H7 (cell line): ENCODE results near the gene IPO4. TPM values are rescaled to one million over a fixed set of nuclear protein-coding genes. Genes with fewer than 3 reads are reported as not detected.
"Not testable (repeated sequence)": the region's sequence is repeated elsewhere in the genome, so short reads cannot be mapped to it uniquely, and the experiment has no call there.

Experiments used
- DNase-seq: peaks from one replicate; pipeline ENCODE4 v3.0.0; 2012
- H3K27me3 ChIP-seq: 2 replicates; pipeline ENCODE4 v1.6.0; 2011; ENCODE audit warnings: mild to moderate bottlenecking, low read length; ENCODE audit not compliant: control insufficient read depth, insufficient read depth
- H3K36me3 ChIP-seq: replicated peaks from 2 replicates; pipeline ENCODE4 v1.5.1; 2011; ENCODE audit warnings: low read length; ENCODE audit not compliant: control insufficient read depth, insufficient read depth
- H3K4me3 ChIP-seq: 2 replicates; pipeline ENCODE4 v1.5.1; 2011; ENCODE audit warnings: low read depth, mild to moderate bottlenecking, control low read depth, low read length, moderate library complexity; ENCODE audit not compliant: insufficient read depth
- total RNA-seq: library from RNA; depleted of rRNA; stranded (reverse); fragments of >200 nt; shearing (Covaris generic); gene quantifications from 2 replicates; pipeline ENCODE4 v1.2.3, GENCODE V29; 2014

The IPO4 gene
- total RNA-seq, 1 experiment from 2014 or later = 149 TPM

- Histone ChIP-seq H3K36me3 (peaks cover 23% of the 10 kb centered on the region), H3K4me3 (no peak overlapping the region), H3K27me3 (no peaks in the 10 kb centered on the region)
- DNase-seq = peak; percentile 7
Measured at GRCh38 chr14:24206260-24207103, 17.9 kb upstream of the IPO4 start.

- no peak overlapping the region for H3K4me3 ChIP-seq
- H3K36me3 ChIP-seq = peaks cover 15% of the 10 kb centered on the region
- peak; percentile 16 for DNase-seq
- H3K27me3 ChIP-seq = no peaks in the 10 kb centered on the region
Measured at GRCh38 chr14:24204163-24205146, 15.8 kb upstream of the IPO4 start.

- not testable (repeated sequence) for H3K4me3 ChIP-seq, H3K27me3 ChIP-seq, H3K36me3 ChIP-seq, DNase-seq
Measured at GRCh38 chr14:24203249-24203886, 14.8 kb upstream of the IPO4 start.

GRCh38 chr14:24202538-24202937, 13.9 kb upstream of the IPO4 start:
- H3K27me3 ChIP-seq, H3K36me3 ChIP-seq, H3K4me3 ChIP-seq, DNase-seq: not testable (repeated sequence)

- Histone ChIP-seq H3K36me3 (no peaks in the 10 kb centered on the region; the same call in none of the 2 replicates), H3K27me3 (no peaks in the 10 kb centered on the region), H3K4me3 (no peak overlapping the region)
- DNase-seq = no peak
Measured at GRCh38 chr14:24198814-24199524, 10.4 kb upstream of the IPO4 start.

- no peak for DNase-seq
- peaks cover 1% of the 10 kb centered on the region for H3K36me3 ChIP-seq
- no peaks in the 10 kb centered on the region for H3K27me3 ChIP-seq
- no peak overlapping the region for H3K4me3 ChIP-seq
Measured at GRCh38 chr14:24197056-24197450, 8.4 kb upstream of the IPO4 start.

GRCh38 chr14:24196071-24197055, 7.7 kb upstream of the IPO4 start:
- Histone ChIP-seq H3K36me3 (peaks cover 1% of the 10 kb centered on the region), H3K27me3 (no peaks in the 10 kb centered on the region), H3K4me3 (peak overlapping the region; percentile 88)
- DNase-seq = peak; percentile 56

- Histone ChIP-seq H3K4me3 (peak within 1 kb of the TSS; percentile 88), H3K36me3 (peaks cover 1% of the 10 kb centered on the region; the same call in 1 of the 2 replicates), H3K27me3 (no peaks in the 10 kb centered on the region)
- peak; percentile 97 for DNase-seq
Measured at GRCh38 chr14:24195186-24196070, 6.8 kb upstream of the IPO4 start, which contains the start of gene TM9SF1. Gene TM9SF1 (minus strand): TSS chr14:24195441. CDS start chr14:24195019, 422 bp downstream.

GRCh38 chr14:24194873-24195185, 6.2 kb upstream of the IPO4 start:
- peak overlapping the region; percentile 88 for H3K4me3 ChIP-seq
- H3K27me3 ChIP-seq = no peaks in the 10 kb centered on the region
- peaks cover 1% of the 10 kb centered on the region; the same call in 1 of the 2 replicates for H3K36me3 ChIP-seq
- DNase-seq = no peak

- H3K27me3 ChIP-seq = no peaks in the 10 kb centered on the region
- DNase-seq = no peak
- peak overlapping the region; percentile 88 for H3K4me3 ChIP-seq
- peaks cover 1% of the 10 kb centered on the region; the same call in 1 of the 2 replicates for H3K36me3 ChIP-seq
Measured at GRCh38 chr14:24194186-24194872, 5.7 kb upstream of the IPO4 start.

- peaks cover 1% of the 10 kb centered on the region; the same call in 1 of the 2 replicates for H3K36me3 ChIP-seq
- H3K27me3 ChIP-seq = no peaks in the 10 kb centered on the region
- H3K4me3 ChIP-seq = no peak overlapping the region
- no peak for DNase-seq
Measured at GRCh38 chr14:24192933-24193332, 4.3 kb upstream of the IPO4 start.

GRCh38 chr14:24190416-24190815, 1.8 kb upstream of the IPO4 start:
- Histone ChIP-seq H3K4me3 (no peak overlapping the region), H3K27me3 (no peaks in the 10 kb centered on the region), H3K36me3 (peaks cover 19% of the 10 kb centered on the region)
- no peak for DNase-seq
